Ishikawa (cell line): Measurements from ENCODE around the gene PPFIBP2.

Experiments
- CEBPB ChIP-seq: IDR thresholded peaks from 2 replicates; pipeline ENCODE4 v1.6.1; 2012
- CREB1 ChIP-seq: IDR thresholded peaks from 2 replicates; pipeline ENCODE4 v1.6.1; 2012; ENCODE audit warnings: low read depth
- EGR1 ChIP-seq: IDR thresholded peaks from 2 replicates; pipeline ENCODE4 v1.6.1; 2012
- EP300 ChIP-seq: IDR thresholded peaks from 2 replicates; pipeline ENCODE4 v1.6.1; 2012; ENCODE audit warnings: borderline replicate concordance
- FOXM1 ChIP-seq: IDR thresholded peaks from 2 replicates; pipeline ENCODE4 v1.6.1; 2012; ENCODE audit warnings: low read depth, borderline replicate concordance
- NFIC ChIP-seq: IDR thresholded peaks from 2 replicates; pipeline ENCODE4 v1.6.1; 2012
- RAD21 ChIP-seq: IDR thresholded peaks from 2 replicates; pipeline ENCODE4 v1.6.1; 2012; ENCODE audit warnings: low read depth
- REST ChIP-seq: IDR thresholded peaks from 2 replicates; pipeline ENCODE4 v1.6.1; 2012; ENCODE audit warnings: low read depth, mild to moderate bottlenecking
- TAF1 ChIP-seq: IDR thresholded peaks from 2 replicates; pipeline ENCODE4 v1.6.1; 2012; ENCODE audit warnings: low read depth, mild to moderate bottlenecking
- TCF12 ChIP-seq: IDR thresholded peaks from 2 replicates; pipeline ENCODE4 v1.6.1; 2012; ENCODE audit warnings: low read depth
- TEAD4 ChIP-seq: IDR thresholded peaks from 2 replicates; pipeline ENCODE4 v1.6.1; 2012
- USF1 ChIP-seq: IDR thresholded peaks from 2 replicates; pipeline ENCODE4 v1.6.1; 2012
- YY1 ChIP-seq: IDR thresholded peaks from 2 replicates; pipeline ENCODE4 v1.6.1; 2012; ENCODE audit warnings: low read depth
- ZBTB7A ChIP-seq: IDR thresholded peaks from 2 replicates; pipeline ENCODE4 v1.6.1; 2012; ENCODE audit warnings: low read depth
- TF ChIP-seq, protein P1 (sequence below): IDR thresholded peaks from 2 replicates; pipeline ENCODE4 v1.6.1; 2012

PPFIBP2 gene

DNA sequence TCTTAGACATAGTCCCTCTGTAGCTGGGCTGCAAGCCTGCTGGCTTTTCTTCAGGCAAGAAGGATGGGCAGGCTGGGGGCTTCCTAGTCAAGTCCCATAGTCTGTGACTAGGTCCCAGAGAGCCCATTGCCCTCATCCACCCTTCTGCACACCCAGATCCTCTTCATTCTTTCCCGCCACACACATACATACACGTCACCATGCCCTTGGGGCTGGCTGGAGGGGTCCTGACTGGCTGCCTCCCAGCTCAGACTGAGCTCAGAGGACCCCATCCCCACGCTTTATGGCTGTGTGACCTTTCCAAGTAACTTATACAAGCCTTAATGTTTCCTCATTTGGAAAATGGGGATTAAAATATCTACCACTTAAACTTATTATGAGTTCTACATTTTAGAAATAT is 13.5 kb upstream of the PPFIBP2 start:
- TF ChIP-seq EP300 (no peak), REST (no peak), RAD21 (no peak), EGR1 (no peak)

DNA sequence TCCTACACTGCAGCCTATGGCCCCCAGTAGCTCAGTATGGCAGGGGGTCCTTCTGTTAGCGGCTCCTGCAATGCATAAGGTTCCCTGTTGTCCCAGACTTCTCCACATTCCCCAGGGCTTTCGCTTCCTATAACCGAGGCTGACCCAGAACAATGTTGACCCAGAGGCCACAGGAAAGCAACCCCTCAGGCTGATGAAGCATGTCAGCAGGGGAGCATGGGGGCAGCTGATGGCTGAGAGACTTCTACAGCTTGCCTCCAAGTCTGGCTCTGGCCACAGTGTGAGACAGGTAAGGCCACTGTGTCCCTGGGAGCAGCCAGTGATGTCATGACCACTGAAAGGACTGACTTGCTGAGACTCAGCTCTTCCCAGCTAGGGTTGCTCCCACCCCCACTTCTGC is 12.5 kb upstream of the PPFIBP2 start:
- no peak for TF ChIP-seq USF1
- TF ChIP-seq CEBPB = no peak
- TF ChIP-seq, protein P1, sequence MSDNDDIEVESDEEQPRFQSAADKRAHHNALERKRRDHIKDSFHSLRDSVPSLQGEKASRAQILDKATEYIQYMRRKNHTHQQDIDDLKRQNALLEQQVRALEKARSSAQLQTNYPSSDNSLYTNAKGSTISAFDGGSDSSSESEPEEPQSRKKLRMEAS = no peak
- no peak for TF ChIP-seq TAF1
- TF ChIP-seq TCF12 = no peak
- TF ChIP-seq EGR1 = no peak

DNA sequence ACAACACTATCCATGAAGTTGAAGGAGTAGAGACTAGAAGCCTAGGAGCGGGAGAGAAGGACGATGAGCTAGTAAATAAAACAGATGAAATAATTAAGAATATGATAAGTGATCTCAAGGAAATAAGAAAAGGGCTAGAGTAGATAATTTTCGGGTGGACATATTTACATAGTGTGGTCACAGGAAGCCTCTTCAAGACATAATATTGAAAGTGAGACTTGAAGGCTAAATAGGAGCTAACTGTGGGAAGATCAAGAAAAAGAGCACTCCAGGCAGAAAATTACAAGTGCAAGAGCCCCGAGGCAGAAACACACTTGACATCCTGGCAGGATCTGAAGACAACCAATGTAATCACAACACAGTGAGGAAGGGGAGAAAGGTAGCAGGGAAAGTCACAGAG is 11.9 kb upstream of the PPFIBP2 start:
- no peak for TF ChIP-seq REST
- no peak for TF ChIP-seq FOXM1
- TF ChIP-seq EP300 = no peak
- TF ChIP-seq, protein P1 = no peak
- TF ChIP-seq NFIC = no peak
- TF ChIP-seq TEAD4 = no peak
- no peak for TF ChIP-seq USF1
- no peak for TF ChIP-seq EGR1

GRCh38 chr11:7506243-7506642 is 7.6 kb upstream of the PPFIBP2 start:
- TF ChIP-seq EGR1 (no peak), ZBTB7A (no peak), FOXM1 (no peak), EP300 (no peak), RAD21 (no peak), USF1 (no peak), REST (no peak), TCF12 (no peak), CREB1 (no peak), NFIC (no peak), TAF1 (no peak), CEBPB (no peak), YY1 (no peak), TEAD4 (no peak)
- TF ChIP-seq, protein P1 = no peak

- no peak for TF ChIP-seq RAD21
Observed at GRCh38 chr11:7508087-7508486, 5.7 kb upstream of the PPFIBP2 start.
